Neural cell (in vitro differentiated cells): ENCODE results near the gene SLC37A1. TPM values are rescaled to one million over a fixed set of nuclear protein-coding genes. Genes with fewer than 3 reads are reported as not detected.

Experiments used
- H2AFZ ChIP-seq: fragments of 200-600, 300-800 bp; sonication (generic), shearing (Covaris generic); 2 replicates; pipeline ENCODE4 v1.6.0; 2014; ENCODE audit warnings: low read depth, mild to moderate bottlenecking, antibody characterized with exemption, low read length, moderate library complexity
- H3F3A ChIP-seq: fragments of 200-600 bp; shearing (Covaris generic); 2 replicates; pipeline ENCODE4 v1.6.1; 2016; ENCODE audit warnings: mild to moderate bottlenecking, moderate library complexity, mixed read lengths, antibody characterized with exemption, low read length; ENCODE audit not compliant: insufficient read depth, poor library complexity, severe bottlenecking
- H3K27ac ChIP-seq: fragments of 200-600, 300-800 bp; sonication (generic), shearing (Covaris generic); 2 replicates; pipeline ENCODE4 v1.5.1; 2014; ENCODE audit warnings: mild to moderate bottlenecking, low read length, moderate library complexity
- H3K27me3 ChIP-seq: fragments of 300-800, 200-600 bp; sonication (generic), shearing (Covaris generic); 2 replicates; pipeline ENCODE4 v1.6.0; 2014; ENCODE audit warnings: mild to moderate bottlenecking, low read depth, low read length, moderate library complexity; ENCODE audit not compliant: insufficient read depth
- H3K36me3 ChIP-seq: fragments of 300-800, 200-600 bp; sonication (generic), shearing (Covaris generic); 2 replicates; pipeline ENCODE4 v1.5.1; 2014; ENCODE audit warnings: mild to moderate bottlenecking, antibody characterized with exemption, low read length, moderate library complexity; ENCODE audit not compliant: insufficient read depth
- H3K4me2 ChIP-seq: fragments of 300-800, 200-600 bp; sonication (generic), shearing (Covaris generic); 2 replicates; pipeline ENCODE4 v1.6.0; 2014; ENCODE audit warnings: mild to moderate bottlenecking, low read length
- H3K4me3 ChIP-seq: fragments of 300-800, 200-600 bp; sonication (generic), shearing (Covaris generic); 2 replicates; pipeline ENCODE4 v1.5.1; 2014; ENCODE audit warnings: mild to moderate bottlenecking, low read length, moderate library complexity
- H3K79me2 ChIP-seq: fragments of 200-600 bp; shearing (Covaris generic); replicated peaks from 2 replicates; pipeline ENCODE4 v1.6.0; 2014; ENCODE audit warnings: mild to moderate bottlenecking, low read length, moderate library complexity; ENCODE audit not compliant: insufficient read depth
- H3K9ac ChIP-seq: fragments of 300-800, 200-600 bp; sonication (generic), shearing (Covaris generic); 2 replicates; pipeline ENCODE4 v1.6.1; 2016; ENCODE audit warnings: mild to moderate bottlenecking, low read length, mixed read lengths
- H3K9me2 ChIP-seq: fragments of 200-600 bp; shearing (Covaris generic); 2 replicates; pipeline ENCODE4 v1.6.1; 2016; ENCODE audit warnings: mild to moderate bottlenecking, low read length, mixed read lengths; ENCODE audit not compliant: insufficient read depth
- H3K9me3 ChIP-seq: fragments of 200-600, 300-800 bp; sonication (generic), shearing (Covaris generic); 2 replicates; pipeline ENCODE4 v1.6.1; 2016; ENCODE audit warnings: mild to moderate bottlenecking, mixed run types, low read length, moderate library complexity, mixed read lengths
- H4K20me1 ChIP-seq: fragments of 200-600 bp; shearing (Covaris generic); 2 replicates; pipeline ENCODE4 v1.6.1; 2016; ENCODE audit warnings: mild to moderate bottlenecking, mixed run types; ENCODE audit not compliant: insufficient read depth
- CTCF ChIP-seq: fragments of 450-650 bp; IDR thresholded peaks from 2 replicates; pipeline ENCODE4 v1.5.1; 2014; ENCODE audit warnings: antibody characterized with exemption, mild to moderate bottlenecking, moderate library complexity; ENCODE audit not compliant: poor library complexity, severe bottlenecking
- EP300 ChIP-seq: fragments of 450-650 bp; conservative IDR thresholded peaks from 2 replicates; pipeline ENCODE4 v1.6.1; 2014; ENCODE audit warnings: antibody characterized with exemption, mild to moderate bottlenecking, moderate library complexity; ENCODE audit not compliant: poor library complexity, severe bottlenecking
- EZH2 ChIP-seq: fragments of 200-600, 300-800 bp; shearing (Covaris generic), sonication (generic); IDR thresholded peaks from 2 replicates; pipeline ENCODE4 v1.6.1; 2014; ENCODE audit warnings: antibody characterized with exemption, low read length, borderline replicate concordance, mild to moderate bottlenecking; ENCODE audit not compliant: insufficient read depth, poor library complexity, severe bottlenecking
- MXI1 ChIP-seq: fragments of 450-650 bp; conservative IDR thresholded peaks from 2 replicates; pipeline ENCODE4 v1.6.1; 2014; ENCODE audit warnings: antibody characterized with exemption, mild to moderate bottlenecking; ENCODE audit not compliant: poor library complexity, severe bottlenecking
- POLR2AphosphoS5 ChIP-seq: IDR thresholded peaks from 2 replicates; pipeline ENCODE4 v1.6.1; 2012
- RAD21 ChIP-seq: fragments of 450-650 bp; conservative IDR thresholded peaks from 2 replicates; pipeline ENCODE4 v1.6.1; 2014; ENCODE audit warnings: antibody characterized with exemption, mild to moderate bottlenecking, moderate library complexity
- SMC3 ChIP-seq: fragments of 450-650 bp; conservative IDR thresholded peaks from 2 replicates; pipeline ENCODE4 v1.6.1; 2014; ENCODE audit warnings: antibody characterized with exemption, mild to moderate bottlenecking, moderate library complexity; ENCODE audit not compliant: poor library complexity
- TAF1 ChIP-seq: IDR thresholded peaks from 2 replicates; pipeline ENCODE4 v1.6.1; 2012; ENCODE audit warnings: low read depth
- polyA plus RNA-seq: library from polyadenylated mRNA; depleted of rRNA; stranded (reverse); fragments of >200 nt; gene quantifications from 2 replicates; pipeline ENCODE4 v1.2.3, GENCODE V29; 2014
- TF ChIP-seq, protein P1 (sequence below): IDR thresholded peaks from 2 replicates; pipeline ENCODE4 v1.6.1; 2012; ENCODE audit warnings: borderline replicate concordance

SLC37A1 gene
- polyA plus RNA-seq, 1 donor from 2014 or later = 60.7 TPM

GRCh38 chr21:42596657-42597056 lies 83.0 kb downstream of the SLC37A1 start:
- Histone ChIP-seq H3K9ac (no peak overlapping the region), H3K9me2 (no peaks in the 10 kb centered on the region), H3K36me3 (no peaks in the 10 kb centered on the region), H3K27me3 (no peaks in the 10 kb centered on the region), H3K9me3 (no peaks in the 10 kb centered on the region), H3K79me2 (no peaks in the 10 kb centered on the region), H3K4me2 (no peak overlapping the region), H3K4me3 (no peak overlapping the region), H2AFZ (no peak overlapping the region), H4K20me1 (no peaks in the 10 kb centered on the region), H3F3A (no peaks in the 10 kb centered on the region), H3K27ac (no peak overlapping the region)
- TF ChIP-seq EZH2 (no peak), SMC3 (no peak), MXI1 (no peak), TAF1 (no peak), RAD21 (no peak), CTCF (no peak), POLR2AphosphoS5 (no peak), EP300 (no peak)
- TF ChIP-seq, protein P1, sequence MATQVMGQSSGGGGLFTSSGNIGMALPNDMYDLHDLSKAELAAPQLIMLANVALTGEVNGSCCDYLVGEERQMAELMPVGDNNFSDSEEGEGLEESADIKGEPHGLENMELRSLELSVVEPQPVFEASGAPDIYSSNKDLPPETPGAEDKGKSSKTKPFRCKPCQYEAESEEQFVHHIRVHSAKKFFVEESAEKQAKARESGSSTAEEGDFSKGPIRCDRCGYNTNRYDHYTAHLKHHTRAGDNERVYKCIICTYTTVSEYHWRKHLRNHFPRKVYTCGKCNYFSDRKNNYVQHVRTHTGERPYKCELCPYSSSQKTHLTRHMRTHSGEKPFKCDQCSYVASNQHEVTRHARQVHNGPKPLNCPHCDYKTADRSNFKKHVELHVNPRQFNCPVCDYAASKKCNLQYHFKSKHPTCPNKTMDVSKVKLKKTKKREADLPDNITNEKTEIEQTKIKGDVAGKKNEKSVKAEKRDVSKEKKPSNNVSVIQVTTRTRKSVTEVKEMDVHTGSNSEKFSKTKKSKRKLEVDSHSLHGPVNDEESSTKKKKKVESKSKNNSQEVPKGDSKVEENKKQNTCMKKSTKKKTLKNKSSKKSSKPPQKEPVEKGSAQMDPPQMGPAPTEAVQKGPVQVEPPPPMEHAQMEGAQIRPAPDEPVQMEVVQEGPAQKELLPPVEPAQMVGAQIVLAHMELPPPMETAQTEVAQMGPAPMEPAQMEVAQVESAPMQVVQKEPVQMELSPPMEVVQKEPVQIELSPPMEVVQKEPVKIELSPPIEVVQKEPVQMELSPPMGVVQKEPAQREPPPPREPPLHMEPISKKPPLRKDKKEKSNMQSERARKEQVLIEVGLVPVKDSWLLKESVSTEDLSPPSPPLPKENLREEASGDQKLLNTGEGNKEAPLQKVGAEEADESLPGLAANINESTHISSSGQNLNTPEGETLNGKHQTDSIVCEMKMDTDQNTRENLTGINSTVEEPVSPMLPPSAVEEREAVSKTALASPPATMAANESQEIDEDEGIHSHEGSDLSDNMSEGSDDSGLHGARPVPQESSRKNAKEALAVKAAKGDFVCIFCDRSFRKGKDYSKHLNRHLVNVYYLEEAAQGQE = no peak

DNA sequence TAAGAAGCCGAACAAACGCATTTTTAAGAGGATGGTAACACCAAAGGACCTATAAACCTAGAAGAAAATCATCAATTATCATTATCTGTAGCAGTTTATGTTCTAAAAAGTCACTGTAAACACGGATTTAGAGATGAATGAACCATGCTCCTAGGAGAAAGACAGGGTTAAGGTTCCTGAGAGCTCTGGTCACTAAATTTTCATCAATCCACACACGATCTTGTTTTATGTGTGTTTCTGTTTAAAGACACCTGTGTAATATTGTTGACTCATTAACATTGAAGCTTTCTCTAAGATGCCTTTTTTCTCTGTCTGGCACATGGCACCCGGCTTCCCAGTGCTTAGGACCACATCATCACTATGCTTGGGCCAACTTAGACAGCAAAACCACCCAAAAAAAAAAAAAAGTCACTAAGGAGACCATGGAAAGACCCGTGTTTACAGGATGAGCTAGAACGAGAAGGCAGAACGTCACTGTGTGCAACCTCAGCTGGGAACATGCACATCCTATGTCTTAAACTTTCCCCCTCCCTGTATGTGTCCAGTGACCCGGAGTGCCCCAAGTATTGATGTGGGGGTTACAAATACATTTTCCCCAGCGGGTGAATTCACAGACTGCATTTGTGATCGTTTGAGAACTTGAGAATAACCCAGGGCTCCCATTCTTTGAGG lies 84.0 kb downstream of the SLC37A1 start:
- Histone ChIP-seq H3K79me2 (no peaks in the 10 kb centered on the region), H3K9me3 (no peaks in the 10 kb centered on the region)
- TF ChIP-seq RAD21 (no peak), MXI1 (no peak), POLR2AphosphoS5 (no peak), TAF1 (no peak), CTCF (no peak), EZH2 (no peak), SMC3 (no peak), EP300 (no peak)
- TF ChIP-seq, protein P1 = no peak

More for the DNA sequence above, 84.0 kb downstream of the SLC37A1 start:
- Histone ChIP-seq H3K9me2 (no peaks in the 10 kb centered on the region), H3K27ac (no peak overlapping the region), H3K27me3 (no peaks in the 10 kb centered on the region), H3K4me2 (no peak overlapping the region), H3F3A (no peaks in the 10 kb centered on the region), H4K20me1 (no peaks in the 10 kb centered on the region), H2AFZ (no peak overlapping the region), H3K9ac (no peak overlapping the region), H3K4me3 (no peak overlapping the region), H3K36me3 (no peaks in the 10 kb centered on the region)
